HepG2 (cell line): ENCODE data around the gene ANKRD17. TPM values are rescaled to one million over a fixed set of nuclear protein-coding genes. Genes with fewer than 3 reads are reported as not detected.

Experiments used
- ADNP ChIP-seq: sonication (generic); formaldehyde crosslinking; IDR thresholded peaks from 2 replicates; pipeline ENCODE4 v1.4.0; 2020; ENCODE audit warnings: missing genetic modification reagents
- ARNT2 ChIP-seq: sonication (generic); formaldehyde crosslinking; IDR thresholded peaks from 2 replicates; pipeline ENCODE4 v1.8.0; 2022; ENCODE audit warnings: mild to moderate bottlenecking, low read depth, missing genetic modification reagents, moderate library complexity
- BRCA1 ChIP-seq: sonication (generic); formaldehyde crosslinking; IDR thresholded peaks from 2 replicates; pipeline ENCODE4 v1.4.0; 2020; ENCODE audit warnings: missing genetic modification reagents
- CSRNP1 ChIP-seq: sonication (generic); formaldehyde crosslinking; IDR thresholded peaks from 2 replicates; pipeline ENCODE4 v1.8.1; 2023; ENCODE audit warnings: mild to moderate bottlenecking, missing genetic modification reagents
- ESRRA ChIP-seq: sonication (generic); formaldehyde crosslinking; IDR thresholded peaks from 2 replicates; pipeline ENCODE4 v1.5.1; 2020; ENCODE audit warnings: mild to moderate bottlenecking, low read depth, missing genetic modification reagents
- KIAA2018 ChIP-seq: sonication (generic); formaldehyde crosslinking; IDR thresholded peaks from 2 replicates; pipeline ENCODE4 v1.5.0; 2020; ENCODE audit warnings: mild to moderate bottlenecking, missing genetic modification reagents, borderline replicate concordance
- MYNN ChIP-seq: sonication (generic); formaldehyde crosslinking; IDR thresholded peaks from 2 replicates; pipeline ENCODE4 v1.4.0; 2020; ENCODE audit warnings: mild to moderate bottlenecking, low read depth, missing genetic modification reagents
- PBX2 ChIP-seq: IDR thresholded peaks from 2 replicates; pipeline ENCODE4 v1.6.1; 2016; ENCODE audit warnings: control low read depth
- PHF20 ChIP-seq: sonication (generic); formaldehyde crosslinking; IDR thresholded peaks from 2 replicates; pipeline ENCODE4 v1.5.0; 2020; ENCODE audit warnings: mild to moderate bottlenecking, missing genetic modification reagents
- SRSF1 ChIP-seq: fragments of 200-400 bp; formaldehyde crosslinking; optimal IDR thresholded peaks from 2 replicates; pipeline ENCODE3; 2017; ENCODE audit warnings: mild to moderate bottlenecking, low read depth, low read length, moderate library complexity
- TBL1XR1 ChIP-seq: fragments of 150-350 bp; IDR thresholded peaks from 2 replicates; pipeline ENCODE4 v1.6.1; 2014; ENCODE audit warnings: borderline replicate concordance, low read length; ENCODE audit not compliant: partially characterized antibody
- TEAD2 ChIP-seq: sonication (generic); formaldehyde crosslinking; IDR thresholded peaks from 2 replicates; pipeline ENCODE4 v1.9.0; 2021; ENCODE audit warnings: missing genetic modification reagents
- ZNF44 ChIP-seq: sonication (generic); formaldehyde crosslinking; IDR thresholded peaks from 2 replicates; pipeline ENCODE4 v1.5.1; 2020; ENCODE audit warnings: mild to moderate bottlenecking, missing genetic modification reagents
- ZNF589 ChIP-seq: sonication (generic); formaldehyde crosslinking; conservative IDR thresholded peaks from 2 replicates; pipeline ENCODE4 v1.8.0; 2022; ENCODE audit warnings: mild to moderate bottlenecking, moderate library complexity, missing genetic modification reagents
- ZNF629 ChIP-seq: sonication (generic); formaldehyde crosslinking; conservative IDR thresholded peaks from 2 replicates; pipeline ENCODE4 v1.5.0; 2020; ENCODE audit warnings: missing genetic modification reagents
- ZNF720 ChIP-seq: sonication (generic); formaldehyde crosslinking; IDR thresholded peaks from 2 replicates; pipeline ENCODE4 v1.4.0; 2020; ENCODE audit warnings: missing genetic modification reagents
- ZNF776 ChIP-seq: sonication (generic); formaldehyde crosslinking; IDR thresholded peaks from 2 replicates; pipeline ENCODE4 v1.4.0; 2020; ENCODE audit warnings: mild to moderate bottlenecking, missing genetic modification reagents
- polyA plus RNA-seq, 8 experiments: library from polyadenylated mRNA; depleted of rRNA in 3 of 8; stranded (reverse) in 7 of 8; unstranded in 1 of 8; fragments of >200 nt; fragmentation: Illumina TruSeq in 4 of 8; extraction: Trizol in 4 of 8; gene quantifications; 2 replicates each; pipeline versions ENCODE4 v1.2.1 to v1.2.3, GENCODE V29; 2011 to 2016; ENCODE audit warnings: low read depth in 4 of 8, missing spikeins in 1 of 8, mixed read lengths in 1 of 8; ENCODE audit not compliant: insufficient read depth in 1 of 8
- total RNA-seq, 5 experiments: library from RNA; depleted of rRNA; stranded (reverse); fragments of >200 nt; fragmentation: Illumina TruSeq; extraction: Trizol; gene quantifications; 2 replicates each; pipeline ENCODE4 v1.2.3, GENCODE V29; 2016; ENCODE audit warnings: low read depth in 1 of 5
- TF ChIP-seq, protein P1 (sequence below): sonication (generic); formaldehyde crosslinking; IDR thresholded peaks from 2 replicates; pipeline ENCODE4 v1.5.0; 2020; ENCODE audit warnings: missing genetic modification reagents

Gene ANKRD17
- total and polyA plus RNA-seq, 2 of the 13 experiments (the other 11 are each of a cell fraction or from before 2014, with no cell fraction given): 55.7 to 61.1 TPM

- TF ChIP-seq TEAD2 (no peak), MYNN (CRISPR knock-in tag) (no peak), ZNF589 (no peak; the same call in 1 of the 2 replicates), CSRNP1 (CRISPR knock-in tag) (peak; percentile 71; the same call in 1 of the 2 replicates), ZNF44 (CRISPR knock-in tag) (peak; percentile 60), ZNF720 (no peak), BRCA1 (CRISPR knock-in tag) (peak; percentile 66), PBX2 (no peak; the same call in 1 of the 2 replicates), TBL1XR1 (no peak), ADNP (CRISPR knock-in tag) (no peak), ARNT2 (CRISPR knock-in tag) (peak; percentile 58), SRSF1 (peak; percentile 77), PHF20 (CRISPR knock-in tag) (peak; percentile 90), ZNF629 (CRISPR knock-in tag) (0 out of 2 replicates have a peak, but pooled peaks have one; percentile 16), KIAA2018 (CRISPR knock-in tag) (peak; percentile 87; the same call in 1 of the 2 replicates), ESRRA (CRISPR knock-in tag) (peak; percentile 82), ZNF776 (CRISPR knock-in tag) (peak; percentile 96; the same call in 1 of the 2 replicates)
- TF ChIP-seq, protein P1, sequence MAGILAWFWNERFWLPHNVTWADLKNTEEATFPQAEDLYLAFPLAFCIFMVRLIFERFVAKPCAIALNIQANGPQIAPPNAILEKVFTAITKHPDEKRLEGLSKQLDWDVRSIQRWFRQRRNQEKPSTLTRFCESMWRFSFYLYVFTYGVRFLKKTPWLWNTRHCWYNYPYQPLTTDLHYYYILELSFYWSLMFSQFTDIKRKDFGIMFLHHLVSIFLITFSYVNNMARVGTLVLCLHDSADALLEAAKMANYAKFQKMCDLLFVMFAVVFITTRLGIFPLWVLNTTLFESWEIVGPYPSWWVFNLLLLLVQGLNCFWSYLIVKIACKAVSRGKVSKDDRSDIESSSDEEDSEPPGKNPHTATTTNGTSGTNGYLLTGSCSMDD: no peak; the same call in 1 of the 2 replicates
Measured at GRCh38 chr4:73069338-73070073, 189.1 kb downstream of the ANKRD17 start, which contains the start of gene COX18 (continued).
